Neural progenitor cell (in vitro differentiated cells): Measurements from ENCODE around the gene NCF4.

Source experiments
- CTCF ChIP-seq: fragments of 200-600 bp; sonication (generic); IDR thresholded peaks from 2 replicates; pipeline ENCODE4 v1.5.1; 2017; ENCODE audit warnings: antibody characterized with exemption, mild to moderate bottlenecking
- EZH2phosphoT487 ChIP-seq: fragments of 200-600 bp; sonication (generic); IDR thresholded peaks from 2 replicates; pipeline ENCODE4 v1.6.1; 2017; ENCODE audit warnings: antibody characterized with exemption

- TF ChIP-seq CTCF: no peak
- no peak for TF ChIP-seq EZH2phosphoT487
Observed at GRCh38 chr22:36818010-36818642, 42.7 kb upstream of the NCF4 start.
